Measurements from ENCODE around the gene FAM209B. TPM values are rescaled to one million over a fixed set of nuclear protein-coding genes. Genes with fewer than 3 reads are reported as not detected.
"Not testable (repeated sequence)": the region's sequence is repeated elsewhere in the genome, so short reads cannot be mapped to it uniquely, and the experiment has no call there.

FAM209B gene, protein sequence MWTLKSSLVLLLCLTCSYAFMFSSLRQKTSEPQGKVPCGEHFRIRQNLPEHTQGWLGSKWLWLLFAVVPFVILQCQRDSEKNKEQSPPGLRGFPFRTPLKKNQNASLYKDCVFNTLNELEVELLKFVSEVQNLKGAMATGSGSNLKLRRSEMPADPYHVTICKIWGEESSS
- total RNA-seq: 0.42 TPM
- polyA plus RNA-seq: 3.3 TPM
- long read RNA-seq, donor 1, partial matches to known transcripts: 0 of 1 reads
- long read RNA-seq, donor 1, other reads (novel, unspliced or antisense): 0 of 1 reads
- long read RNA-seq, donor 2, partial matches to known transcripts: 0 of 2 reads
- long read RNA-seq, donor 2, other reads (novel, unspliced or antisense): 0 of 2 reads
- long read RNA-seq, donor 3: 0 reads
- long read RNA-seq, donor 4: 0 reads
- long read RNA-seq, donor 5, partial matches to known transcripts: 0 of 1 reads
- long read RNA-seq, donor 5, other reads (novel, unspliced or antisense): 0 of 1 reads
- long read RNA-seq, donor 6, partial matches to known transcripts: 0 of 1 reads
- long read RNA-seq, donor 6, other reads (novel, unspliced or antisense): 0 of 1 reads
- long read RNA-seq, donor 7: 0 reads
- long read RNA-seq, donor 8: 0 reads
- long read RNA-seq, donor 9, partial matches to known transcripts: 0 of 1 reads
- long read RNA-seq, donor 9, other reads (novel, unspliced or antisense): 0 of 1 reads
- long read RNA-seq, donor 10: 0 reads

DNA sequence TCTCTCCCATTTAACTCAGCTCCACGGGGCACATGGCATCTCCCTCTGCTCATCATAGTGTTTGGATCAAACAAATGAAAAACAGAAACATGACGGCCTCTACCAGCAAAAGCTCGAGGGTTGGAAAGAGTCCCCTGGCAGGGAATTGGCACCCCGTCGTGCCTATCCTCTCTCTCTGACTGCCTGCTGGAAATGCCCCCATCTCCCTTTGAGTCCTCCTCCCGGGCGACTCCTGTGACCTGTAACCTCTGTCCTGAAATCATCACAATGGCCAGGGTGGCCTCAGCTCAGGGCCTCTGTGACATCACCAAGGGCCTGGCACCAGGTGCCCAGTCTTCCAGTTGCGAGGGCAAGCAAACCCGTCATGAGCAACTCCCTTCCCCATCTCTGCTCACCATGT lies at the start of gene FAM209B:
Gene FAM209B, plus strand, starts transcription at position 301 of the 400 bp plus-strand sequence. Its CDS starts 96 bp downstream, at position 397.
- H3K4me3 ChIP-seq (ENCODE audit: low read length in 2 of 2); H3K4me1 ChIP-seq (ENCODE audit: control insufficient read depth in 2 of 2, insufficient read depth in 2 of 2, low read length in 2 of 2); H3K36me3 ChIP-seq (ENCODE audit: control insufficient read depth in 2 of 2, insufficient read depth in 2 of 2, low read length in 1 of 2); H3K27ac ChIP-seq (ENCODE audit: low read depth in 1 of 2, low read length in 1 of 2); DNase-seq (ENCODE audit: low read depth in 6 of 9, low spot score in 9 of 9); H3K27me3 ChIP-seq (ENCODE audit: control insufficient read depth in 2 of 2, insufficient read depth in 1 of 2, low read length in 1 of 2); H3K9me3 ChIP-seq (ENCODE audit: control insufficient read depth in 2 of 2, insufficient read depth in 1 of 2, low read length in 1 of 2): not testable (repeated sequence)
- 97% methylated on average over 9 of the region's 9 CpGs for WGBS

DNA sequence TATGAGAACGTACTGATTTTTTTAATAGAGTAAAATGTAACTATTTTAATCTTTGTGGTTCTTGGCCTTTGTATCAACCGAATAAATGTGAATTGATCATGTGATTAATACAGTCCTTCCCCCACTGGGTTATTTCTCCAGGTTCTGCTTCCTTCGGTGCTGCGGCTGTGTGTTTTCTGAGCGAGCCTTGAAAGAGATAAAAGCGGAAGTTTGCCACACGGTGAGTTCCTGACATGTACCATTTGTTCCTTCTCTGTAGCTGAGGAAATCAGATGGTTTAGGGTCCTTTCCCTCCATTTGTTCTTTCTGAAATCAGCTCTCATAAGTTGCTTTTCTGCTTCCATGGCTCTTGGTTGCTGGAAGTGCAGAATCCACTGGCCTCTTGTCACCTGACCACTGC lies 49.1 kb upstream of the FAM209B start:
- H3K36me3 ChIP-seq (ENCODE audit: control insufficient read depth in 2 of 2, insufficient read depth in 2 of 2, low read length in 1 of 2): peaks cover 37 to 70% of the 10 kb centered on the region in 2 donors
- H3K27me3 ChIP-seq (ENCODE audit: control insufficient read depth in 2 of 2, insufficient read depth in 1 of 2, low read length in 1 of 2): no peaks in the 10 kb centered on the region
- H3K27ac ChIP-seq (ENCODE audit: low read depth in 1 of 2, low read length in 1 of 2): peak overlapping the region in 1 of 2 donors; percentile 58
- peaks cover 0 to 4% of the 10 kb centered on the region in 2 donors for H3K4me1 ChIP-seq (ENCODE audit: control insufficient read depth in 2 of 2, insufficient read depth in 2 of 2, low read length in 2 of 2)
- DNase-seq (ENCODE audit: low read depth in 6 of 9, low spot score in 9 of 9): peak in 3 of 9 donors; percentile 8 to 47 (median 28)
- WGBS: 13% methylated on average over 7 of the region's 7 CpGs
- H3K4me3 ChIP-seq (ENCODE audit: low read length in 2 of 2): no peak overlapping the region
- H3K9me3 ChIP-seq (ENCODE audit: control insufficient read depth in 2 of 2, insufficient read depth in 1 of 2, low read length in 1 of 2): no peaks in the 10 kb centered on the region

DNA sequence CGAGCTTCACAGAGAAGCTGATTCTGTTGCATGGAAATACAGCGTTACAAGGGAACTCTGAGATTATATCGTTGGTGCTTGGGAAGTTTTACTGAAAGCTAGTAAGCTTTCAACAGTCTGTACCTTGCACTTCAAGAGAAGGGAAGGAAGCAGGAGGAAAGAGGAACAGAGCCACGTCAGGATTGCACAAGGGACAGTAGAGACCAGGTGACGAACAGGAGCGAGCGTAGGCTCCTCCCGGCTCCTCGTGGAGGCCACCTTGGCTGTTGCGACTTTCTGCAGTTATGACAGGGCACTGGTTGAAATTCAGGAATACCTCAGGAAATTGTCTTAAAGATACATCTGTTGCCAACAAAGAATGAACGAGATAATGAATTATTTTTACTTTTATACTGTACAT lies 45.8 kb upstream of the FAM209B start:
- H3K27ac ChIP-seq (ENCODE audit: low read depth in 1 of 2, low read length in 1 of 2): no peak overlapping the region
- DNase-seq (ENCODE audit: low read depth in 6 of 9, low spot score in 9 of 9): no peak
- WGBS: 95% methylated on average over 11 of the region's 11 CpGs

DNA sequence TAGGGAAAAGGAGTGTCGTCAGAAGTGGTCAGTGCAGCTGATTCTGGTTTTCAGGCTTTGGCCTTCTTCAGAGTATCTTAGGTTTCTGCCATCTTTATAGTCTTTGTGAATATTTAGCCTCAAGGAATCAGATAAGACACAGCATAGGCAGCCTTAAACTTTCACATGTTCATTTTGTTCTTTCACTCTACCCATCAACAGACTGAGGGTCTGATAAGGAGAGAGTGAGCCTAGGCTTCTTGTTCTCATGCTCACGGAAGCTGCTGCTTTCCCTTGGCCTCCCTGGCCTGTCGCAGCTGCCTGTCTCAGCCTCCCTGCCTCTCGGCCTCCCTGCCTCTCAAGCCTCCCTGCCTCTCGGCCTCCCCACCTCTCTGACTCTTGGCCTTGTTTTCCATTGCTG lies 44.5 kb upstream of the FAM209B start:
- Histone ChIP-seq H3K9me3 (ENCODE audit: control insufficient read depth in 2 of 2, insufficient read depth in 1 of 2, low read length in 1 of 2) (no peaks in the 10 kb centered on the region), H3K36me3 (ENCODE audit: control insufficient read depth in 2 of 2, insufficient read depth in 2 of 2, low read length in 1 of 2) (peaks cover 43 to 77% of the 10 kb centered on the region in 2 donors), H3K27me3 (ENCODE audit: control insufficient read depth in 2 of 2, insufficient read depth in 1 of 2, low read length in 1 of 2) (no peaks in the 10 kb centered on the region), H3K27ac (ENCODE audit: low read depth in 1 of 2, low read length in 1 of 2) (no peak overlapping the region), H3K4me1 (ENCODE audit: control insufficient read depth in 2 of 2, insufficient read depth in 2 of 2, low read length in 2 of 2) (no peaks in the 10 kb centered on the region), H3K4me3 (ENCODE audit: low read length in 2 of 2) (no peak overlapping the region)
- WGBS: over 99% methylated on average over 5 of the region's 5 CpGs
- no peak for DNase-seq (ENCODE audit: low read depth in 6 of 9, low spot score in 9 of 9)

More for the DNA sequence above, 45.8 kb upstream of the FAM209B start:
- Histone ChIP-seq H3K4me3 (ENCODE audit: low read length in 2 of 2) (no peak overlapping the region), H3K4me1 (ENCODE audit: control insufficient read depth in 2 of 2, insufficient read depth in 2 of 2, low read length in 2 of 2) (peaks cover 0 to 4% of the 10 kb centered on the region in 2 donors), H3K36me3 (ENCODE audit: control insufficient read depth in 2 of 2, insufficient read depth in 2 of 2, low read length in 1 of 2) (peaks cover 36 to 69% of the 10 kb centered on the region in 2 donors), H3K9me3 (ENCODE audit: control insufficient read depth in 2 of 2, insufficient read depth in 1 of 2, low read length in 1 of 2) (no peaks in the 10 kb centered on the region), H3K27me3 (ENCODE audit: control insufficient read depth in 2 of 2, insufficient read depth in 1 of 2, low read length in 1 of 2) (no peaks in the 10 kb centered on the region)

DNA sequence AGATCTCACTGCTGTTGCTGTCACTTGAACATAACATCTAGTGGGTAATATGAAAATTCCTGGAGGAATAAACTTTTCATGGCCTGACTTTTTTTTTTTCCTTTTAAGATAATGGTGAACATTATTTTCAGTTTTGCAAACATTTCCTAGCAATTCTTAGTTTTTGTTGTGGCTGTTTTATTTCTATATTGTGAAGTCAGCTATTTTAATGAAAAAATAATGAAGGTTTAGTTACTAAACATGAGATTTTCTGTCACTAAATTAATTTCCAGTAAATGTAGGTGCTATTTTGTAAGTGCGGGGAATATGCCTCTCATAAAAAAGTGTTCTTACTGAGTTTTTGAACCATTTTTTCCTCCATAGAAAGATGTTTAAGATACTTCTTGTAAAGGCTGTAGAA lies 31.9 kb upstream of the FAM209B start:
- Histone ChIP-seq H3K27ac (ENCODE audit: low read depth in 1 of 2, low read length in 1 of 2) (no peak overlapping the region), H3K27me3 (ENCODE audit: control insufficient read depth in 2 of 2, insufficient read depth in 1 of 2, low read length in 1 of 2) (no peaks in the 10 kb centered on the region), H3K9me3 (ENCODE audit: control insufficient read depth in 2 of 2, insufficient read depth in 1 of 2, low read length in 1 of 2) (no peaks in the 10 kb centered on the region), H3K36me3 (ENCODE audit: control insufficient read depth in 2 of 2, insufficient read depth in 2 of 2, low read length in 1 of 2) (peaks cover 11 to 12% of the 10 kb centered on the region in 2 donors), H3K4me3 (ENCODE audit: low read length in 2 of 2) (no peak overlapping the region), H3K4me1 (ENCODE audit: control insufficient read depth in 2 of 2, insufficient read depth in 2 of 2, low read length in 2 of 2) (peaks cover 0 to 9% of the 10 kb centered on the region in 2 donors)
- WGBS: 100% methylated on average over 1 of the region's 1 CpG
- DNase-seq (ENCODE audit: low read depth in 6 of 9, low spot score in 9 of 9): no peak

DNA sequence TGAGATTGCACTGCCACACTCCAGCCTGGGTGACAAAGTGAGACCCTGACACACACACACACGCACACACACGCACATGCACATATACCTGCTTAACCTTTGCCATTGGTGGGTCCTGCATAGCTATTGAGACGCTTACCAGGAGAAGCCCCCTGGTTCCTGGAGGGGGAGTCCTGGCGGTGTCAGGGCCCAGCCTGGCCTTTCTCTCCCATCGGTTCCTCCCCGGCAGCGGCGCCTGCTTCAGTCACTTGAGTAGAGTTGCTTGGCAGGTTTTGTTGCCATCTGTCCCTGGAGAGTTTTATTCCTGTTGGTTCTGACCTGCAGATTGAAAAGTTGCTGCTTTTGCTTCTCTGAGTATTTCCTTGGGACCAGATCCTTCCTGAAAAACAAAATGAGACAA lies 29.1 kb upstream of the FAM209B start:
- H3K27me3 ChIP-seq (ENCODE audit: control insufficient read depth in 2 of 2, insufficient read depth in 1 of 2, low read length in 1 of 2): no peaks in the 10 kb centered on the region
- no peaks in the 10 kb centered on the region for H3K9me3 ChIP-seq (ENCODE audit: control insufficient read depth in 2 of 2, insufficient read depth in 1 of 2, low read length in 1 of 2)
- WGBS: 97% methylated on average over 8 of the region's 8 CpGs
- H3K4me1 ChIP-seq (ENCODE audit: control insufficient read depth in 2 of 2, insufficient read depth in 2 of 2, low read length in 2 of 2): peaks cover 0 to 9% of the 10 kb centered on the region in 2 donors
- DNase-seq (ENCODE audit: low read depth in 6 of 9, low spot score in 9 of 9): no peak
- no peak overlapping the region for H3K27ac ChIP-seq (ENCODE audit: low read depth in 1 of 2, low read length in 1 of 2)
- peaks cover 8 to 15% of the 10 kb centered on the region in 2 donors for H3K36me3 ChIP-seq (ENCODE audit: control insufficient read depth in 2 of 2, insufficient read depth in 2 of 2, low read length in 1 of 2)
- no peak overlapping the region for H3K4me3 ChIP-seq (ENCODE audit: low read length in 2 of 2)

DNA sequence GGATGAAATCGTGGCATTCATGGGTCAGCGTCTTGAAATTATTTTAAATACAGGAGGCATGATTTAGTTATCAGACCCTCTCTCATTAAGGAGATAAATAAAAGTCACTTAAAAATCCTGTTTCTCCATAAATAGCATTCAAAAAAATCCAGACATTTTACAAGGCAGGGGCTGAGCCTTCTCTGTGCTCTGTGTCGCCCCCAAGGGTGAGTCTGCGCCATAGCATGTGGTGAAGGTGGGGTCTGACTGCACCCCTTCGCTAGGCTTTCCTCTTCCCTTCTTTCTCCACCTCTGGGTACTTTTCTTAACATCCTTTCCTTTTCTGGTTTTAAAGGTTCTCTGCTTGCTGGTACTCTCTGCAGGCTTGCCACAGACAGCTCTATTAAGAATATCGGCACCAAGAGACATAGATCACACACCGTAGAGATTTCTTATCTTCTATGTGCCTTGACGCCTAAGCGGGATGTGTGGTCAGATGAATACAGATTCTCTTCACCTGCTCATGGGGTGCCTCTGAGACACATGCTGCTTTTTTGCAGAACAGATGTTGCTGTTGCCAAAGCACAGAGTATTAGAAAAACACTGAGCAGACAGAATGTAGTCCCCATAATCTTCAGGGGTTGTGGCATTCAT lies 28.6 kb upstream of the FAM209B start:
- peaks cover 8 to 15% of the 10 kb centered on the region in 2 donors for H3K36me3 ChIP-seq (ENCODE audit: control insufficient read depth in 2 of 2, insufficient read depth in 2 of 2, low read length in 1 of 2)
- peak in 6 of 9 donors; percentile 6 to 45 (median 19) for DNase-seq (ENCODE audit: low read depth in 6 of 9, low spot score in 9 of 9)
- 84% methylated on average over 9 of the region's 9 CpGs for WGBS
- peaks cover 0 to 9% of the 10 kb centered on the region in 2 donors for H3K4me1 ChIP-seq (ENCODE audit: control insufficient read depth in 2 of 2, insufficient read depth in 2 of 2, low read length in 2 of 2)
- H3K9me3 ChIP-seq (ENCODE audit: control insufficient read depth in 2 of 2, insufficient read depth in 1 of 2, low read length in 1 of 2): no peaks in the 10 kb centered on the region
- H3K4me3 ChIP-seq (ENCODE audit: low read length in 2 of 2): no peak overlapping the region
- no peak overlapping the region for H3K27ac ChIP-seq (ENCODE audit: low read depth in 1 of 2, low read length in 1 of 2)
- H3K27me3 ChIP-seq (ENCODE audit: control insufficient read depth in 2 of 2, insufficient read depth in 1 of 2, low read length in 1 of 2): no peaks in the 10 kb centered on the region

DNA sequence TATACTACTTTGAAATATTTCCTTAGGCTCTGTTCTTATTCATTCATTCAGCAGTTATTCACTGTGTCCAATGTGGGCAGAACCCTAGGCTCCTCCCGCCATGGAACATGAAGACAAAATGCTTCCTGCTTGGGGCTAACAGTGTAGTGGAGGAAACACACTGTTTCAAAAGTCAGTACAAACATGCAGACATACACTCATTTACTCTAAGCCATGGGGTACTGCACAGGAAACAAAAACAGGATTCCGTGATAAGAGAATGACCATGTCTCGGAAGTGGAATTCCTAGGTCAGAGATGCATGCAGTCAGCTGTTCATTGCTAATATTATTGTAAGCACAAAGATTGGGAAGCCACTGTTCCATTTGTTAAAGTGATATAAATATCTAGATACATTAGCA lies 26.9 kb upstream of the FAM209B start:
- no peak for DNase-seq (ENCODE audit: low read depth in 6 of 9, low spot score in 9 of 9)
- no peaks in the 10 kb centered on the region for H3K27me3 ChIP-seq (ENCODE audit: control insufficient read depth in 2 of 2, insufficient read depth in 1 of 2, low read length in 1 of 2)
- peaks cover 8 to 15% of the 10 kb centered on the region in 2 donors for H3K36me3 ChIP-seq (ENCODE audit: control insufficient read depth in 2 of 2, insufficient read depth in 2 of 2, low read length in 1 of 2)
- H3K4me3 ChIP-seq (ENCODE audit: low read length in 2 of 2): no peak overlapping the region
- no peaks in the 10 kb centered on the region for H3K9me3 ChIP-seq (ENCODE audit: control insufficient read depth in 2 of 2, insufficient read depth in 1 of 2, low read length in 1 of 2)
- 77% methylated on average over 3 of the region's 3 CpGs for WGBS
- no peak overlapping the region for H3K27ac ChIP-seq (ENCODE audit: low read depth in 1 of 2, low read length in 1 of 2)
- H3K4me1 ChIP-seq (ENCODE audit: control insufficient read depth in 2 of 2, insufficient read depth in 2 of 2, low read length in 2 of 2): peaks cover 0 to 9% of the 10 kb centered on the region in 2 donors

DNA sequence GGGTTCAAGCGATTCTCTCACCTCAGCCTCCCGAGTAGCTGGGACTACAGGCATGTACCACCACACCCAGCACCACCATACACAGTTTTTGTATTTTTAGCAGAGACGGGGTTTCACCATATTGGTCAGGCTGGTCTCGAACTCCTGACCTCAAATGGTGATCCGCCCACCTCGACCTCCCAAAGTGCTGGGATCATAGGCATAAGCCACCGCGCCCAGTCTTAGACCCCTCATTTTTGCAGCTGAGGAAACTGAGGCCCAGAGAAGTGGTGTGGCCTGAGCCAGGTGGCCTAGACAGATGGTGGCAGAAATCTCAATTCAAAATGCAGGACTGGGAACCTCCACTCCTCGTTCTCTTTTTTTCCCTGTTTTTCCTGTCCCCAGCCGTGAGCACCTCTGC lies 21.1 kb upstream of the FAM209B start:
- Histone ChIP-seq H3K36me3 (ENCODE audit: control insufficient read depth in 2 of 2, insufficient read depth in 2 of 2, low read length in 1 of 2) (peaks cover 17 to 31% of the 10 kb centered on the region in 2 donors), H3K9me3 (ENCODE audit: control insufficient read depth in 2 of 2, insufficient read depth in 1 of 2, low read length in 1 of 2) (no peaks in the 10 kb centered on the region), H3K27ac (ENCODE audit: low read depth in 1 of 2, low read length in 1 of 2) (no peak overlapping the region), H3K27me3 (ENCODE audit: control insufficient read depth in 2 of 2, insufficient read depth in 1 of 2, low read length in 1 of 2) (no peaks in the 10 kb centered on the region), H3K4me3 (ENCODE audit: low read length in 2 of 2) (no peak overlapping the region), H3K4me1 (ENCODE audit: control insufficient read depth in 2 of 2, insufficient read depth in 2 of 2, low read length in 2 of 2) (no peaks in the 10 kb centered on the region)
- 97% methylated on average over 10 of the region's 10 CpGs for WGBS
- DNase-seq (ENCODE audit: low read depth in 6 of 9, low spot score in 9 of 9): no peak
